Muscle of back (tissue), 11 donors: ENCODE measurements around the gene DSCAML1. TPM values are rescaled to one million over a fixed set of nuclear protein-coding genes. Genes with fewer than 3 reads are reported as not detected.

Experiments
- DNase-seq, 3 donors: peaks; one replicate each; pipeline versions ENCODE4 v3.0.0 to v3.0.0-alpha.2; 2013
- polyA plus RNA-seq, 10 donors: library from polyadenylated mRNA; unstranded; fragments of 120-200 nt; gene quantifications; one replicate each; pipeline ENCODE4 v1.2.1, GENCODE V29; 2013; ENCODE audit not compliant: insufficient read length in 10 of 10

The DSCAML1 gene
- polyA plus RNA-seq, 10 donors = 0.28 to 1.3 (median 0.57) TPM

DNA sequence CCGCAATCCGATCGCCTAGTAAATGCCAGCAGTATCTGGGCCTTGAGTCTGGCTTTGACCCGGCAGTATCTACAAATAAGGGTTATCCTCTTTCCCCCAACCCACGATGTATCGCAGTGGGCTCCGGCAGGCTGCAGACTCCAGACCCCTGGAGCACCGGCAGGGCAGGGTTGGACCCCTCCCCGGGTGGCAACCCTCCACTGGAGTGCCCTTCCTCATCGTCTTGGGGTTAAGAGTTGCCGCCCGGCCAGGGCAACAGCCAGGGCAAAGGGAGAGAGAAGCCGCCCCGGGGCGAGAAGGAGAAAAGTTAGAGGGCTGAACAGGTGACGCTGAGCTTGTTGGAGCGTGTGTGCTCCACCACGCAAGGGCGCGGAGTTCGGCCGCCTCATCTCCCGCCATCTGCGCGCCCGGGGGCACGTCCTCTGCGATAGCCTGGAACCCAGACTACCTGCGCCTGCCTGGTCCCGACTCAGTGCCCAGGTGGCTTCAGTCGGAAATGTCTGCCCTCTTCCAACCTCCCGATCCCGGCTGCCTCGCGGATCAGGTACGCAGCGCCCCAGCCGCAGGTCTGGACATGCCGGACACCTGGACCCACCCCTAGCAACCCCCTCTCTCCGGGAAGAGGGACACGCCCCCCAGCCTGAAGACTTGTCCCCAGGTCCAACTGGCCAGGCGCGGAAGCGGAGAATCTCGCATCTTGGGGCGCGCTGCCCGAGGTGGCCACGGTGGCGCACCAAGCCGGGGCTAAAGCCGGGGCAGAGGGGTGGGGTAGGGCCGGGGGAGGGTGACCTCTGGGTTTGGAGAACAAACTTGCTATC, 1.2 kb downstream of the DSCAML1 start:
- no peak for DNase-seq

DNA sequence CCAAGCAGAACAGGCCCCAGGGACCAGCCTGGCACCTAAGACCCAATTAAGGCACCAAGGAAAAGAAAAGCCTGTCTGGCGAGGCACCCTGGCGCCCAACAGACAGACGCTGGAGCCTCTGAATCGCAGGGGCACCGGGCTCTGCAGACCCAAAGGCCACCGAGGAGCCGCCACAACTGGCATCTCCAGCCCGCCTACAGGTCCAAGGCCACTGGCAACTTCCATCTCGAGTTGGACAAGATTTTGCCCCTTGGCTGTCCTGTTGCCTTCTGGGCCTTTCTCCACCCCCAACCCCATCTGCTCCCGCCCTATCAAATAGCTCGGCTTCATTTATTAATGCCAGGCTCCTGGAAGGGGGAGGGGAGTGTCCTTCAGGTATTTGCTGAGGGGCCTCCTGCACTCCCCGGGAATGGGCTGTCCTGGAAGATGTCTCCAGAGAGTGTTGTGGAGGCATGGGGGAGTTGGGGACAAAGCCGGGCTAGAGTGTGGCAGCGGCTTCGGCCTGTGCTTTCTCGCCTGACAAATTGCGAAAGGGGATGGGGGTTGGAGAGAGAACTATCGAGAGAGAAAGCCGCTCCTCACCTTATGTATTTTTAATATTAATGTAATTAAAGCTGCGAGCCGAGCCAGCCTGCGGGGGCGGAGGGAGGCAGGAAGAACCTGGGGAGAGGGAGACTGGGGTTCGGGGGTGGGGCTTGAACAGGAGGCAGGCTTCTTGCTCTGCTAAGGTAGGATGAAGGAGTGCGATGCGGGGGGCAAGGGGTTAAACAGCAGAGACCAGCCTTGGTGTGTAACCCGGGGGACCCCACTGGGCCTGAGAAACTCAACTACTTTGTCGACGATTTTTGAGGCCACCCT, 2.0 kb downstream of the DSCAML1 start:
- no peak for DNase-seq

DNA sequence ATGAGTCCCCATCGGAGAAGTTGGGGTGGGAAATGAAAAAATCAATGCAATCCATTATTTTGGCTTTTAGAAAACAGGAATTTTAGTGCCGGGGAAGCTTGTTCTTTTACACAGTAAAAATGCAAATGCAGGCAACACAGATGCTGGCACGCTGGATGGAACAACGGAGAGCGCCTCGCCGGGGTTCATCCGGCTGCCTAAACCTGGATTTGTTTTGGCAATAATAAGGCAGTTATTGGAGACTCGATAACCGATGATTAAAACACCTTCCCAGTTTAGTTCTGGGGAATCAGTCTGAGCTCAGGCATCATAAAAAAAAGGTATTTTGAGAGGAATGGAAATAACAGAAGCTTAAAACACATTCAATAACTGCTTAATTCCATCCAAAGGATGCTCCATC, 2.9 kb downstream of the DSCAML1 start:
- no peak for DNase-seq

DNA sequence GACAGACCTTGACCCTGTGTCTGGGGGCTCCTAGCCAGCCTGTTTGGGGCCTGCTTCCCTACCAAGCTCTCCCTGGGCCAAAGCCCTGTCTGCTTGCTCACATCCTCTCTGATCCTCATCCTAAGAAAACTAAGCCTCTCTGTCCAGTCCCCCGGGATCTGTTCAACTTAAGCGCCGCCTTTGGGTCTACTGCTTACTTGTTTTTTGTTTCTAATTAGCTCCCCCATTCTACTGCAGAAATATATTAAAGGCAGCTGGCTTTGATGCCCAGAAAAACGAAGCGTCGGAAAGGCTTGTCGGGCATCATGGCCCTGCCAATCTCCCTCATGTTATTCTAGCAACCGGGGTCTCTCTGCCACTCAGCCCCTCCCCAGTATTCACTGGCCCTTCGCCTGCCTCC, 3.4 kb downstream of the DSCAML1 start:
- DNase-seq = no peak

DNA sequence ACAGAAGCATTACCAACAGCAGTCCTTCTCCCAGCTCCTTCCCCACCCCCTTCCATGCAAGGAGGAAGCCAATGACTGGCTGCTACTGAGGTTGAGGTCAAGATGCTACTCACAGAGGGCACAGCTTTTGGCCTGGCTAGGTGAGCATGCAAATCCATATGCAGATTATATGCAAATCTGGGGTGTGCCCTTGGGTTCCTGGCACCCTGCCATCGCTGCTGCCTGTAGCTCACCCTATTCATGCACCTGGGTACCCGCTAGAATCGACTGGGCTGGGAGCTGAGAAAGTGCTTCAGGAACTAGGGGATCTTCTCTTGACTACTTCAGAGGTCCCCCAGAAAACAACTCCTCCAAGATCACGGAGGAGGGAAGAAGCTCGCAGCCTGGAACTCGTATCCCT, 4.0 kb downstream of the DSCAML1 start:
- DNase-seq = no peak

DNA sequence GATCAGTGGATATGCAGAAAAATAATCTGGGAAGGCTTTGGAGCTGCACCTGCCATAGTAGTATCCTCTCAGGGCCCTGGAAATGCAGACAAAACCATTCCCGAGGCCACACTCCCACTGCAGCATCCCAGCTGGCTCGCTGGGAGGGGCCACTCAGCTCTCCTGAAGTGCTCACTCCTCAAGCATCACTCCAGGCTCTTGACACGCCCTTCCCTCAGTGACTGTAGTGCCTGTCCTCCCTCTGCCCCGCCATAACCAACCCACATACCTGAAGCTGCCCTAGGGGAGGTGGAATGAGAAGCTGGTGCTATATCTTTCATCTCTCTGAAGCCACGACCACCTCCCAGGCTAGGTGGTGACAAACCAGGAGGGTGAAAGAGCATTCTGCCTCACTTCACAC, 4.8 kb downstream of the DSCAML1 start:
- DNase-seq = no peak

DNA sequence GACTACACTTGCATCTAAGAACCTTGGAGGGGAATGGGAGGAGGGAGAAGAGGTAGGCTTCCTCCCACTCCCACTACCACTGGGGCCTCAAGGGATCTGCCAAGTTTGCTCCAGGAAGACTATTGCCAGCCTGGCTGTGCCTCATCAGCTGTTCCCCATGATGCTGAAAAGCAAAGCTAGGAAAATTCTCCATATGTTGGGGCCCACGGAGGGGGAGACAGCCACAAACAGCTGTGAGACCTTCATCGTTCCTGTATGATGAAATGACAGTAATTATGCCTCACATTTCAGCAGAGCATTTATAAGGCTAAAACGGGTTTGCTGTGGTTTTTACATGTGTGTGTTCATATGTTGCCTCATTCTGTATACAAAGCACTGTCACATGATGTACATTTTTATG, 6.7 kb downstream of the DSCAML1 start:
- DNase-seq = no peak

DNA sequence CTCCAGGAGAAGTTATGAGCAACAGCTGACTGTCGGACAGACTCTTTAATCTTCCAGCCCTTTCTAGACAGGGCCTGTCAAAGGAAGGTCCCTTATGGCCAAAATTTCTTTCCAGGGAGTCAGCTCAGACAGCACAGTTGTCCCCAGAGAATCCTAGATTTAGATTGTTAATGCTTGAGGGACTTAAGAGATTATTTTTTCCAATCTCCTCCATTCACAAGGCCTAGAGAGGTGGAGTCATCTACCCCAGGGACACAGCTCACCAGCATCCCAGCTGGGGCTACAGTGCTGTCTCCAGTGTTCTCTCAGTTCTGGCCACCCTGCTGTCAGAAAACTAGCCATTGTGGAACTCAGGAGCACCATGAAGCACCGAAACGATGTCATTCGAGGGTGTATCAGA, 7.8 kb downstream of the DSCAML1 start:
- no peak for DNase-seq

DNA sequence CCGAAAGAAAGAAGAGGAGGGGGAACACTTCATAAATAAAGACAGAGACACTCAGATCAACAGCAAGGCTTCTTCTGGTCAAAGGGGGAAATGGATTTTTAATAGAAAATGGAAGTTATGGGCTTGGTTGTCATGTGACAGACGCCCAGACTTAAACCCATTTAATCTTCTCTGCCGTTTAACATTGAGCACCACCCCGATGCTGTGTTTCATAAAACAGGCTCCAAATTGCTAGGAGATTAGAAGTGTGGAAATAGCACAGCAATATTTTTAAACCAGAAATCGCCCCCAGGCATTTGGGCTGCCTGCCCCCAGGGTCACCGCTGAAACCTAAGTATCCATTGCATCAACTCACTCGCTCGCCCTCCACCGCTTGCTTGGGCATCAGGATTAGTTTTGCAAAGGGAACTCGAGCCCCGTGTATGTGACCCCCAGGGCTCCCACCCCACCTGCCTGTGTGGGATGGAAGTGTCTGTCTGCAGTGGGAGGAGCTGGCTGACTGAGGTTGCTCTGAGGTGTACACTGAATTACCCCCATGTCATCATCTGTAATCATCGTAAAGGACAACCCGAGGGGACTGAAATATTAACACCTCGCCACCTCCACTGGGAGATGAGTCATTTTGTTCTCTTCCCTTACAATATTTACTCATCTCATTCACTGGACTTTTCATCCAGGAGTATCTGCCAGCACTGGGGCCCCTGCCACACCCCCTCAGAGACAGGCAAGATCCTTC, 10.7 kb downstream of the DSCAML1 start:
- no peak for DNase-seq

DNA sequence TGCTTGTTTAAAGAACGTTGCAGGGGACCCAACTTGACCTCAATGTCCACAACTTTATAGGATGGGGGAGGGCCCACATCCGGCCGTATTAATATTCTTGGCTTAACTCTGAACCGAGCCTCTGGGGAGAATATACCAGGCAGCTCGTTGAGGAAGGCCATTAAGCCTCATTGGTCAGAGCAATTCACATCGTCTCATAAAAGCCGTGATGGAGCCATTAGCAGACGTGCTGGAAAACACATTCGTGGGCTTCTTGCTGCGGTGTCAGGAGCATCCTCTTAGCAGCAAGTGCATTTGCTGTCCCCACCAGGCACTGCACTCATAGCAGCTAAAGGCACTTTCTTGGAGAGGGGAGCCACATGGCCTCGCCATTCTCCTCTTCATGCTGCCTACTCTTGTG, 14.9 kb downstream of the DSCAML1 start:
- no peak for DNase-seq

DNA sequence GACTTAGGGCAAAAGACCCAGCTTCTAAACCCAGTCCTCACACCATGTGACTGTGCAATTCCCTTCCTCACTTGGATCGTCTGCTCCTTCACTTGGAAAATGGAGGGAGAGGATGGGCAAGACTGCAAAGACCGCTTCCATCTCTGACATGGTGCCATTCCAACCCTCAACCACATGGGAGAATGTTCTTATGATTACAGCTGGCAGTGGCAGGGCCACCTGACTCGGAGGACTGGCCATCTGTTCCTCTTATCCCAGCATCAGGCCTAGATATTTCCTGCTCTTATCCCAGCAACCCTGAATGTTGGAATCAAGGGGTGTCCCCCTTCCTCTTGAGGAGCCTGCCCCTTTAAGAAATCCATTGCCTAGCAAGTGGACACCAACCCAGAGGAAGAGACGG, 15.4 kb downstream of the DSCAML1 start:
- DNase-seq = no peak

DNA sequence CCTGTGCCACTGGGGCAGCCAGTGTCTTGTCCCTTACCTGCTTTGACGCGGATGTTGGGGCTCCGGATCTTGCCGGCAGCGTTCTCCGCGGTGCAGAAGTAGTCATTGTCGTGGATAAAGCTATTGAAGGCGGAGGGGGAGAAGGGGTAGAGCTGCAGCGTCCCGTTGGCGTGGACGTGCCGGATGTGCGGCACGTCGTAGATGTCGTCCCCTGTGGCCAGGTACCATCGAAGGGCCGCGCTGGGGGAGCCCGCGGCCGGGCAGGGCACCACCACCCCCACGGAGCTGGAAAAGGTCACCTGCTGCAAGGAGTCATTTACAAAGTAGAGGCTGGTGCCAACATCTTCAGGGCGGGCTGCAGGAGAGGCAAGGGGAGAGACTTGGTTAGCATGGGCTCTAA, 16.6 kb downstream of the DSCAML1 start:
- no peak for DNase-seq

DNA sequence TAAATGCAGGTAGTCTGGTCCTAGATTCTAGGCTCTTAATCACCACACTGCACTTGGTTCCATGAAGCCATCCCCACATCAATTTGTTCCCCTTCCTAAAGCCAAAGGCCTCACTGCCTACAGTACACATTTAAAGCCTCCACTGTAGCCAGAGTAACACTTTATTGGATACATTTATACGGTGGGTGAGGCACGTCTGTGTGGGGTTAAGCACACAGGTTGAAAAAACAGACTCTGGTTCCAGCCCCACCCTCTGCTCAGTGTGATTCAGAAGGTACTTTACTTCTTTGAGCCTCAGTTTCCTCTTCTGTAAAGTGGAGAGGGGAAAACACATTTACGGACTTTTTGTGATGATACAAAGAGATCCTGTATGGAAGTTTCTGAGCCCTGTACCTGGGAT, 22.5 kb downstream of the DSCAML1 start:
- no peak for DNase-seq

DNA sequence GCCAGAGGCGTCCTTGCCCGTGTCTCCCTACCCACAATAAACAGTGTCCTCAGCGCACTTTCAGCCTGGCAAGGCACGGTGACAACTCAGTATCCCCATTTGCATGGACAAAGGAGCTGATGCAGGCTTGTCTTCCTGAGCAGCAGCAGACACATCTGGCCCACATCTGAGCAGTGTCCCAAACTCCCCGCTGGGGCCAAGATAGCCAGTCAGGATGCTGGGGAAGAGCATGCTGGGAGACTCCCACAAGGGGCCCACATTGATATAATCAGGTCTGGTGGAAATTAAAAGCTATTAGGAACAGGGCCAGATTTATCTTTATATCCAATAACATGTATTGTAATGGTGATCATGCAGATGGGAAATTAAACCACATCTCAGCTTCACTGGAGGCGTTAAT, 24.7 kb downstream of the DSCAML1 start:
- no peak for DNase-seq

DNA sequence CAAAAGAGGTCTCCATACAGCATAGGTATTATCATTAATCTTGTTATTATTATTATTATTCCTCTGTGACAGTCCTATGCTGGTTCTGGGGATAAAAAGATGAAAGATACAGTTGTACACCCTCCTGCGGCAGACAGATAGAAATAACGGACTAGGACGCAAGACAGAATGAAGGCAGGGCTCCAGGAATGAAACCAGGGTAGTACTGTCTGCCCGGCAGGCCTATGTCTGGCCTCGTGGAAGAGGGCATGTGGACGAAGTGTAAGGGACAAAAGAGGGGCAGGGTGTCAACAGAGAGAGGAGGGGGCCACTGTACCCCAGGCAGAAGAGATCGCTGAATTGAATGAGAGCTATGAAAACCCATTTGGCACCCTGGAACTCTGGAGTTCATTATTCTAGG, 25.2 kb downstream of the DSCAML1 start:
- no peak for DNase-seq

DNA sequence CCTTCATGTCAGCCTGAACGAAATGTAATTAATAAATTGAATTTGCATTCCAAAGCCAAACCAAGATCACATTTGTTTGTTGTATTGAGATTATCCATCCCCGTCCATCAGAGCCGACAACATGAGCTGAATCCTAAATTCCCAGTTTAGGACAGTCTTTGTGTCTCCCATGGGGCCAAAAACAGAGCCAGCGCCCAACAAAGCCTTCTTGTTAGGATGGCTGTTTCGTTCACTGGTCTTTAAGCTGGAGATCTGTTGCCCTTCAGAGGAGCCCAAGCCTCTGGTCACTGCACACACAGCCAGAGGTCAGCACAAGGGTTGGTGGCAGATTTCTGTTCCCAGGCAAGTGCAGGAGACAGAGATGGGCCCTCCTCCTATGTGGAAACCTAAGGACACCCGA, 25.8 kb downstream of the DSCAML1 start:
- DNase-seq = no peak

DNA sequence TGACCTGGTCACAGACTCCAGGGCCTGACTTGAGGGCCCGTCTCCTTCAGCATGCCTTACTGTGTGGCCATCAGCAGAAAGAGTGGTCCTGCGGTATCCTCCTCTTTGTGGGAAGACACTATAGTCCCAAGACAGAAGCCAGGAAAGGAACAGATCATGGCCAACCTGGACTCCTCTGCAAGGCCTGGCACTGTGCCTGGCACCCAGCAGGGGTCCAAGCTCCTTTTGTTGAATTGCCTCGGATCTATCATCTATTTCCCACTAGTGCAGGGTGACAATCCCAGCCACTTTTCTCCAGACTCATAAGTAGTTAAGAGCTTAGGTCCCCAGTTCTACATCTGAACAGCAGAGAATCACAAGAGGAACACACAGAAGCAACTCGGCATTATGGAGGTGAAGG, 27.0 kb downstream of the DSCAML1 start:
- no peak for DNase-seq

DNA sequence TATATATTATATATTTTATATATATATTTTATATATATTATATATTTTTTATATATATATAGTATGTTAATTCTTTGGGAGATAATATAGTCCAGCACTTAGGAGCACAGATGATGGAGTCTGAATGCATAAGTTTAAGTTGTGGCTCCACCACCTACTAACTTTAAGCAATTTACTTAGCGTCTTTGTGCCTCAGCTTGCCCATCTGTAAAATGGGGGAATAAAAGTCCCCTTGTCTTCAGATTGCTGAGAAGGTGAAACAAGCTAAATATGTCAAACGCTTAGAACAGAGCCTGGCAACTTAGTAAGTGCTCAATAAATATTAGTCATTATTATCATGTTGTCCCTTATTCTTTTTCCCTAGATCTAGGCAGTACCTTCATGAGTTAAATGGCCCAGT, 27.5 kb downstream of the DSCAML1 start:
- DNase-seq = no peak

DNA sequence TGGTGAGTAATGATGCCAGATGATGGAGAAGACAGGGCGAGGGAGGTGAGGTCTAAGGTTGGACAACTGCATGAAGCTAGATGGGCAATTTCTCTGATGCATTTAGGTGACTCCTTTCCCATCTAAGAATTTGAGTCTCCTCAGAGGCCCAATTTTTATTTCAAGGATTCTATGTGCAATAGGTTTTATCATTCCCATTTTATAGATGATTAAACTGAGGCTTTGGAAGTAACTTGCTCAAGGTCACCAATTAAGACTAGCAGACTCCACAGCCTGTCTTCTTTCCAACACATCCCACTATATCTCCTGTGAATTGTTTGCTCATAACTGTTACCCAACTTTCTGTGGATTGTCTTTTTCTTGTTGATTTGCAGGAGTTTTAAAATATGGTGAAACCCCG, 28.5 kb downstream of the DSCAML1 start:
- no peak for DNase-seq

DNA sequence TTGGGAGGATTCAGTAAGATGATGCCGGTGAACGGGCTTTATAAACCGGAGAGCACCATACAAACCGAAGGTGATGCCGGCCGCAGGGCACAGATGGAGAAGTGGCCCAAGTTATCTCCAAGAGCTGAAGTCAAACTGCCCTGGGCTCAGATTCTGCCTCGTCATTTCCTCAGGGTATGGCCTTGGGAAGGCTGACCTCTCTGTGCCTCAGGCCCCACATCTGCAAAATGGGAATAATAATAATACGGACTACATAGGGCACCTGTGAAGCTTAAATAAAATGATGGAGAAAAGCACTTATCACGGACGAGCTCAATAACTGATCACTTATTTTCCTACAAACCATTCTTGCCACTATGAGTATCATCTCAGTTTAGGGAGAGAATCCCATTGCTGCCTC, 29.9 kb downstream of the DSCAML1 start:
- no peak for DNase-seq

DNA sequence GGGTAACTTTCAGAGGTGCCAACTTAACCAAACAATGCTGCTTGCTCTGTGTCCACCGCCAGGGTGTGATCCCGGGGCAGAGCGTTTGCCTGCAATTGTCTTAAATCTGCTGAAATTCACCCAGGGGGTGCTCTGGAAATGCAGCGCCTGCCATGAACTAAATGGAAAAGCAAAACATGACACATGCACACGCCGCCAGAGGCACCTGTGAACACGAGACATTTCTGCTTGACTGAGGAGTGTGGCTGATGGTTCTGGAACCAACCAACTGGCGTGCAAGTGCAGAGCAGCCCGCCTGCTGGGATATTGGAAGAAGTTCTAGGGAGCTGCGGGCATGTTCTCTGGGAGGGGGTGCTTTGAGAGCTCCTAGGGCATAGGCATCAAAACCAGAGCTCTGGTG, 30.4 kb downstream of the DSCAML1 start:
- no peak for DNase-seq

DNA sequence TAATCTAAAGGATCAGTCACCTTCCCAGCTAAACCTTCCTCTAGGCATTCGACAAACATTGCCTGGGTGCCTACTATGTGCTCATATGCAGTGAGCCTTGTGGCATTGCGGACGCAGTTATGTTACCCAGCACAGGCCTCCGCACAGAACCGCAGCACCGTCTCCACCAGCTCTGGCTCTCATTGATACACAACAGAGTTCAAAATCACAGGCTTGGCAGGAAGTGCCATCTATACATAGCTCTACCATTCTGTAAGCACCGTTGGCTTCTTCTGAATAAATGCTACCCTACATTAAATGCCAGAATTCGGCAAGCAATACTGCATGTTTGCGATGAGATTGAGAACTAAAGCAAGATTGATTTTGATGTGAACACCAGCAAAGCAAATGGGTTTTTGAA, 31.0 kb downstream of the DSCAML1 start:
- DNase-seq = no peak

DNA sequence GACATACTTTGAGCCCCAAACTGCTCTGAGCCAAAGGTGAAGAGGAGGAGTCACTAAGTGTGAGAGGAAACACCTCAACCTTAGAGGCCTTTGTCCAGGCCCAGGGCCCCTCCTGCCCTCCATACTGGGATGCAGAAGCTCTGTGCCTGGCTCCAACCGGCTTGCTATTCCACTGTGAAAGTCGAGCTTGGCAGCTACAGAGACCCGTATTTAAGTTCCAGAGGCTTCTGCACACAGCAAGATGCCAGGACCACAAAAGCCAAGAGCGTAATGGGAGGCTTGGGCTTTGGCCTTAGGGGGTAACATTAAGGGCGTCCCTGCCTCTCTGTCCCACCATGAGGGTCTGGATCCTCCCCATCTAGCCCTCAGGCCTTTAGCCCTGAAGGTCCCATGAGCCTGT, 31.9 kb downstream of the DSCAML1 start:
- no peak for DNase-seq
